B cell (primary cell): ENCODE measurements around the gene NFASC. TPM values are rescaled to one million over a fixed set of nuclear protein-coding genes. Genes with fewer than 3 reads are reported as not detected.
A peak's percentile ranks its signal among the peaks of the same experiment; 100 is the strongest.

Experiments used
- ATAC-seq: fragments of 200-7000 bp; cut with Tn5 transposase; one replicate; pipeline ENCODE4 v1.10.0; 2021; ENCODE audit warnings: low read depth, mild to moderate bottlenecking, moderate number of reproducible peaks, moderate library complexity
- CTCF ChIA-PET: fragments of 350-600 bp; sonication (Branson Sonifier 250); formaldehyde crosslinking; loops from one replicate; lab custom pipeline; 2021; ENCODE audit warnings: antibody characterized with exemption, inconsistent platforms; lab: Charles Lee
- POLR2A ChIA-PET: fragments of 350-600 bp; sonication (Branson Sonifier 250); formaldehyde crosslinking; loops from one replicate; lab custom pipeline; 2021; ENCODE audit warnings: antibody characterized with exemption; lab: Charles Lee
- DNase-seq: peaks from one replicate; pipeline ENCODE4 v3.0.0; 2013
- H2AFZ ChIP-seq: 2 replicates; pipeline ENCODE4 v1.6.1; 2012; ENCODE audit warnings: mild to moderate bottlenecking, low read depth, low read length; ENCODE audit not compliant: insufficient read depth, poor library complexity, severe bottlenecking
- H3K27ac ChIP-seq, 2 donors: 1 replicate in 1 of 2; 2 replicates in 1 of 2; pipeline ENCODE4 v1.5.1; 2012 to 2013; ENCODE audit warnings: low read length in 2 of 2, mild to moderate bottlenecking in 2 of 2, moderate library complexity in 1 of 2
- H3K27me3 ChIP-seq, 4 experiments: fragments of 200-600 bp in 1 of 4; sonication (generic) in 1 of 4; replicated peaks in 1 of 4; 1 replicate in 2 of 4; 2 replicates in 2 of 4; pipeline versions ENCODE4 v1.6.1 to v1.7.0; 2013 to 2016; ENCODE audit warnings: low read length in 3 of 4, mild to moderate bottlenecking in 2 of 4, mixed read lengths in 1 of 4, moderate library complexity in 1 of 4; ENCODE audit not compliant: insufficient read depth in 4 of 4, control insufficient read depth in 3 of 4; ENCODE audit errors: control extremely low read depth in 1 of 4
- H3K36me3 ChIP-seq, 2 experiments: replicated peaks in 1 of 2; 1 replicate in 1 of 2; 2 replicates in 1 of 2; pipeline versions ENCODE4 v1.6.1 to v1.7.1; 2013; ENCODE audit warnings: low read length in 1 of 2; ENCODE audit not compliant: insufficient read depth in 2 of 2, control insufficient read depth in 1 of 2; ENCODE audit errors: control extremely low read depth in 1 of 2, extremely low read depth in 1 of 2
- H3K4me1 ChIP-seq, 2 donors: fragments of 200-600 bp in 1 of 2; sonication (generic) in 1 of 2; 1 replicate in 1 of 2; 2 replicates in 1 of 2; pipeline versions ENCODE4 v1.5.1 to v1.6.1; 2013 to 2017; ENCODE audit warnings: low read length in 2 of 2; ENCODE audit not compliant: control insufficient read depth in 2 of 2, insufficient read depth in 2 of 2
- H3K4me2 ChIP-seq: replicated peaks from 2 replicates; pipeline ENCODE3; 2012; ENCODE audit warnings: mild to moderate bottlenecking, low read depth, low read length; ENCODE audit not compliant: poor library complexity, severe bottlenecking
- H3K4me3 ChIP-seq, 5 experiments: fragments of 200-600 bp in 1 of 5; sonication (generic) in 1 of 5; 1 replicate in 3 of 5; 2 replicates in 2 of 5; pipeline versions ENCODE4 v1.5.1 to v1.7.0; 2011 to 2016; ENCODE audit warnings: low read length in 4 of 5, mild to moderate bottlenecking in 4 of 5, low read depth in 2 of 5, control low read depth in 1 of 5, moderate library complexity in 1 of 5; ENCODE audit not compliant: insufficient read depth in 1 of 5; ENCODE audit errors: control extremely low read depth in 1 of 5, extremely low read depth in 1 of 5
- H3K79me2 ChIP-seq: fragments of 200-600 bp; sonication (generic); one replicate; pipeline ENCODE4 v1.6.0; 2016; ENCODE audit warnings: low read length; ENCODE audit not compliant: control insufficient read depth, insufficient read depth
- H3K9ac ChIP-seq: fragments of 200-600 bp; sonication (generic); 2 replicates; pipeline ENCODE4 v1.6.1; 2017; ENCODE audit warnings: mild to moderate bottlenecking, low read length, moderate library complexity
- H3K9me3 ChIP-seq, 3 donors: one replicate each; pipeline versions ENCODE4 v1.6.1 to v1.7.1; 2013; ENCODE audit warnings: low read length in 2 of 3; ENCODE audit not compliant: control insufficient read depth in 2 of 3, insufficient read depth in 1 of 3; ENCODE audit errors: control extremely low read depth in 1 of 3
- H4K20me1 ChIP-seq: 2 replicates; pipeline ENCODE4 v1.6.0; 2012; ENCODE audit warnings: mild to moderate bottlenecking, low read length; ENCODE audit not compliant: insufficient read depth, control insufficient read depth, poor library complexity, severe bottlenecking
- H3K27ac Mint-ChIP-seq: one replicate; pipeline ENCODE4 v1.8.0; 2021; ENCODE audit warnings: mixed read lengths
- H3K27me3 Mint-ChIP-seq: one replicate; pipeline ENCODE4 v1.8.0; 2021; ENCODE audit warnings: mixed read lengths
- H3K4me1 Mint-ChIP-seq: one replicate; pipeline ENCODE4 v1.8.0; 2021; ENCODE audit warnings: mixed read lengths
- H3K4me3 Mint-ChIP-seq: one replicate; pipeline ENCODE4 v1.8.0; 2021; ENCODE audit warnings: mixed read lengths
- H3K9me3 Mint-ChIP-seq: one replicate; pipeline ENCODE4 v1.8.0; 2022; ENCODE audit warnings: mixed read lengths; ENCODE audit not compliant: insufficient read depth
- CTCF ChIP-seq: fragments of 200-600 bp; IDR thresholded peaks from one replicate; pipeline ENCODE4 v1.8.0; 2022; ENCODE audit warnings: antibody characterized with exemption, mild to moderate bottlenecking
- EZH2 ChIP-seq: IDR thresholded peaks from 2 replicates; pipeline ENCODE4 v1.6.1; 2012; ENCODE audit warnings: borderline replicate concordance, low read depth, mild to moderate bottlenecking, moderate library complexity, low read length; ENCODE audit not compliant: insufficient read depth, poor library complexity, severe bottlenecking
- WGBS: methylation state at CpG from one replicate; pipeline ENCODE4 v1.1.5; 2013; ENCODE audit warnings: missing lambda C conversion rate; ENCODE audit not compliant: insufficient coverage; 5-methylcytosine and 5-hydroxymethylcytosine counted together
- intact Hi-C: fragments of 100-400 bp; cut with micrococcal nuclease; formaldehyde crosslinking; loops from one replicate; pipeline ENCODE4 v1.10.0; 2022
- polyA plus RNA-seq: library from polyadenylated mRNA; depleted of rRNA; stranded (reverse); fragments of >200 nt; gene quantifications from 2 replicates; pipeline ENCODE4 v1.2.3, GENCODE V29; 2012
- total RNA-seq, 2 donors: library from RNA; stranded (reverse); fragments of 120-200 nt in 1 of 2; gene quantifications; 1 replicate in 1 of 2; 2 replicates in 1 of 2; pipeline versions ENCODE4 v1.2.3 to v1.2.4, GENCODE V29; 2013 to 2022

The NFASC gene
- total and polyA plus RNA-seq, 2 donors (not counting 1 experiment from before 2014, with no cell fraction given) = 0.06 to 0.39 TPM

DNA sequence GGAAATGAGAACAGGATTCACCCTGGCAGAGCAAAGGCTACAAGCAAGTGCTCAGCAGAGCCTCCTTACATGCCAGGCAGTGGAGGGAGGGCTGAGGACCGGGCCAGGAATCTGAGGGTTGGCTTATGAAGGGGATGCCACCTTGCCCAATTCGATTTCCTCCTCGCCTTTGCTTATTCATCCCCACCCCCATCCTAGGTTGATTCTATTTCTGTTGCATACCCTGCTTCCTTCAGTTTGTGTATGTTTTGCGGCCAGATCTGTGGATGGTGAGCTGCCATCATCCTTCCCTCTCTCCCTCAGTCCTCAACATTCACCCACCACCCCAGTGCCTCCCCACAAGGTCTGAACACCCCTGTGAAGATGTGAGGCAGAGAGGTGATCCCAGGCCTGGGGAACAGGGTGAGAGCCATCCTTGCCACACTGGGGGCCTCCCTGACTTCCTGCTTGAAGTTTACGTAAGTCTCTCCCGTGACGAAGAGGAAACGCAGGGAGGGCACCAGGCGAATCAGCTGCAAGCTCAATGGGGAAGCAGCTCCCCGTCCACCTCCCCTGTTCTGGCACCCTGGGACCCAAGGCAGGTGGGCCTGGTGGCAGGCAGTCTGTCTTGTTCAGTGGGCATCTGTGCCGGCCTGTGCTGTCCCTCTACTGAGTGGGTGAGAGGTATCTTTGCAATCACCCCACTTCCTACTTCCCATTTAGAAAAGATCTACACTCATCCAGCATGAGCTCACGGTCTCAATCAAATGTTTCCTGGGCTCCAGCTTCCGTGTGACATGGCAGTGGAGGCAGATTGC lies 121.7 kb downstream of the NFASC start:
- Mint-ChIP-seq H3K4me3 (peak overlapping the region; percentile 26), H3K27me3 (peaks cover 5% of the 10 kb centered on the region), H3K9me3 (no peaks in the 10 kb centered on the region), H3K27ac (peak overlapping the region; percentile 1), H3K4me1 (peaks cover 22% of the 10 kb centered on the region)
- intact Hi-C loops = no loop called here
- no peaks in the 10 kb centered on the region for H3K9me3 ChIP-seq
- 6% methylated on average over 7 of the region's 13 CpGs for WGBS
- H3K36me3 ChIP-seq = no peaks in the 10 kb centered on the region
- TF ChIP-seq EZH2 = no peak
- no peak for TF ChIP-seq CTCF
- ChIA-PET POLR2A (interaction anchor here (0.6 kb wide), 1 partner anchor 100 kb away, joined by 3 read pairs; no protein-coding TSS in a partner anchor), CTCF (interaction anchor here (1.3 to 9.5 kb wide), 5 partner anchors 17 to 263 kb away, joined by 4 to 69 read pairs (median 14); no protein-coding TSS in a partner anchor)
- H4K20me1 ChIP-seq = no peaks in the 10 kb centered on the region
- H3K27me3 ChIP-seq = peaks cover 0 to 2% (median 0%) of the 10 kb centered on the region in 4 experiments
- peaks cover 15 to 21% of the 10 kb centered on the region in 2 donors for H3K4me1 ChIP-seq
- peak overlapping the region; percentile 80 for H2AFZ ChIP-seq
- peak overlapping the region; percentile 32 for H3K9ac ChIP-seq
- peak overlapping the region; percentile 65 for H3K4me2 ChIP-seq
- H3K79me2 ChIP-seq = no peaks in the 10 kb centered on the region
- H3K27ac ChIP-seq = no peak overlapping the region
- peak overlapping the region in 3 of 5 experiments; percentile 5 to 25 (median 11) for H3K4me3 ChIP-seq
- ATAC-seq = peak; percentile 60
- DNase-seq = peak; percentile 72

- peaks cover 15 to 21% of the 10 kb centered on the region in 2 donors for H3K4me1 ChIP-seq
- H3K27me3 Mint-ChIP-seq = peaks cover 8% of the 10 kb centered on the region
- H3K4me2 ChIP-seq = peak overlapping the region; percentile 65
- no peaks in the 10 kb centered on the region for H3K36me3 ChIP-seq
- H4K20me1 ChIP-seq = no peaks in the 10 kb centered on the region
- H2AFZ ChIP-seq = peak overlapping the region; percentile 80
- H3K79me2 ChIP-seq = no peaks in the 10 kb centered on the region
- H3K9ac ChIP-seq = no peak overlapping the region
- peak overlapping the region; percentile 46 for H3K4me3 Mint-ChIP-seq
- intact Hi-C loops = no loop called here
- ChIA-PET CTCF (interaction anchor here (1.3 to 9.5 kb wide), 4 partner anchors 17 to 263 kb away, joined by 4 to 69 read pairs (median 12); no protein-coding TSS in a partner anchor), POLR2A (interaction anchor here (0.6 kb wide), 1 partner anchor 99 kb away, joined by 3 read pairs; no protein-coding TSS in a partner anchor)
- 97% methylated on average over 10 of the region's 10 CpGs for WGBS
- H3K9me3 Mint-ChIP-seq = no peaks in the 10 kb centered on the region
- peak overlapping the region; percentile 2 for H3K27ac Mint-ChIP-seq
- peaks cover 22% of the 10 kb centered on the region for H3K4me1 Mint-ChIP-seq
- no peak overlapping the region for H3K4me3 ChIP-seq
- H3K9me3 ChIP-seq = no peaks in the 10 kb centered on the region
- peaks cover 0 to 2% (median 0%) of the 10 kb centered on the region in 4 experiments for H3K27me3 ChIP-seq
- TF ChIP-seq CTCF = no peak
- TF ChIP-seq EZH2 = no peak
- ATAC-seq (no peak), DNase-seq (no peak)
- H3K27ac ChIP-seq = no peak overlapping the region
Observed at GRCh38 chr1:204992998-204993314, 122.3 kb downstream of the NFASC start.
